Keratinocyte (primary cell): ENCODE measurements around the gene TEX101. TPM values are rescaled to one million over a fixed set of nuclear protein-coding genes. Genes with fewer than 3 reads are reported as not detected.

Source experiments
- DNase-seq: peaks from one replicate; pipeline ENCODE4 v3.0.0-alpha.2; 2011; ENCODE audit warnings: low read depth, missing footprints, low spot score
- FAIRE-seq: peaks from 2 replicates; lab custom pipeline; 2011; peaks lifted over from hg19 to GRCh38; lab: Jason Lieb, UNC
- H2AFZ ChIP-seq: 2 replicates; pipeline ENCODE4 v1.6.0; 2012; ENCODE audit warnings: low read length, control low read depth, inconsistent platforms; ENCODE audit not compliant: control insufficient read depth
- H3K27ac ChIP-seq: 2 replicates; pipeline ENCODE4 v1.5.1; 2011; ENCODE audit warnings: low read length; ENCODE audit not compliant: control insufficient read depth, insufficient read depth
- H3K27me3 ChIP-seq: 3 replicates; pipeline ENCODE4 v1.6.0; 2011; ENCODE audit warnings: low read length; ENCODE audit not compliant: control insufficient read depth, insufficient read depth; ENCODE audit errors: extremely low read depth
- H3K36me3 ChIP-seq, 2 experiments: 2 replicates in 1 of 2; 3 replicates in 1 of 2; pipeline ENCODE4 v1.5.1; 2011; ENCODE audit warnings: low read length in 2 of 2, mild to moderate bottlenecking in 1 of 2; ENCODE audit not compliant: control insufficient read depth in 2 of 2, insufficient read depth in 2 of 2; ENCODE audit errors: extremely low read depth in 1 of 2
- H3K4me1 ChIP-seq: 3 replicates; pipeline ENCODE4 v1.5.1; 2011; ENCODE audit warnings: low read length; ENCODE audit not compliant: control insufficient read depth, insufficient read depth; ENCODE audit errors: extremely low read depth
- H3K4me2 ChIP-seq: 3 replicates; pipeline ENCODE4 v1.6.0; 2011; ENCODE audit warnings: low read depth, low read length; ENCODE audit not compliant: control insufficient read depth, insufficient read depth; ENCODE audit errors: extremely low read depth
- H3K4me3 ChIP-seq, 3 experiments: fragments of 200-600 bp in 1 of 3; sonication (generic) in 1 of 3; 2 replicates in 2 of 3; 3 replicates in 1 of 3; pipeline ENCODE4 v1.5.1; 2011 to 2016; ENCODE audit warnings: low read length in 3 of 3, mild to moderate bottlenecking in 3 of 3, control low read depth in 2 of 3, inconsistent platforms in 1 of 3, low read depth in 1 of 3, mixed read lengths in 1 of 3, mixed run types in 1 of 3, moderate library complexity in 1 of 3; ENCODE audit not compliant: control insufficient read depth in 2 of 3, insufficient read depth in 2 of 3; ENCODE audit errors: extremely low read depth in 1 of 3
- H3K79me2 ChIP-seq: 2 replicates; pipeline ENCODE4 v1.6.0; 2012; ENCODE audit warnings: low read length; ENCODE audit not compliant: control insufficient read depth, insufficient read depth
- H3K9ac ChIP-seq: 3 replicates; pipeline ENCODE4 v1.6.0; 2011; ENCODE audit warnings: low read length; ENCODE audit not compliant: control insufficient read depth, insufficient read depth; ENCODE audit errors: extremely low read depth
- H3K9me1 ChIP-seq: 3 replicates; pipeline ENCODE4 v1.6.0; 2011; ENCODE audit warnings: low read length; ENCODE audit not compliant: control insufficient read depth, insufficient read depth; ENCODE audit errors: extremely low read depth
- H3K9me3 ChIP-seq: 2 replicates; pipeline ENCODE4 v1.5.1; 2012; ENCODE audit warnings: low read depth, low read length; ENCODE audit not compliant: control insufficient read depth
- H4K20me1 ChIP-seq: 3 replicates; pipeline ENCODE4 v1.6.0; 2011; ENCODE audit warnings: low read length; ENCODE audit not compliant: control insufficient read depth, insufficient read depth; ENCODE audit errors: extremely low read depth
- CTCF ChIP-seq, 3 experiments: IDR thresholded peaks in 1 of 3; conservative IDR thresholded peaks in 1 of 3; optimal IDR thresholded peaks in 1 of 3; 2 replicates in 2 of 3; 3 replicates in 1 of 3; pipeline versions ENCODE3 to v1.5.1; 2011; ENCODE audit warnings: low read length in 3 of 3, mild to moderate bottlenecking in 3 of 3, moderate library complexity in 2 of 3, control low read depth in 1 of 3, inconsistent platforms in 1 of 3; ENCODE audit not compliant: insufficient read depth in 2 of 3; ENCODE audit errors: extremely low read depth in 1 of 3
- EZH2 ChIP-seq: IDR thresholded peaks from one replicate; pipeline ENCODE4 v1.6.1; 2012; ENCODE audit warnings: inconsistent platforms, mild to moderate bottlenecking, low read length, moderate library complexity
- dilution Hi-C: fragments of 300-500 bp; cut with MboI; formaldehyde crosslinking; loops from one replicate; pipeline ENCODE4 v1.7.0; 2020; ENCODE audit warnings: low sequenced_read_pairs; ENCODE audit not compliant: extremely low pct_ligation_motif_present
- polyA plus RNA-seq, 5 experiments: library from polyadenylated mRNA; depleted of rRNA in 3 of 5; stranded (reverse) in 3 of 5; stranded (forward) in 1 of 5; unstranded in 1 of 5; fragments of >200 nt; gene quantifications; 1 replicate in 1 of 5; 2 replicates in 3 of 5; 3 replicates in 1 of 5; pipeline versions ENCODE4 v1.2.1 to v1.2.3, GENCODE V29; 2011 to 2012; ENCODE audit warnings: missing spikeins in 2 of 5, low read depth in 1 of 5, low replicate concordance in 1 of 5

TEX101 gene
- polyA plus RNA-seq, 1 donor (not counting 4 experiments of a cell fraction or from before 2014, with no cell fraction given), result not detected

GRCh38 chr19:43446746-43447489 lies 32.2 kb downstream of the TEX101 start:
- peak; percentile 86 for FAIRE-seq
- Histone ChIP-seq H3K9ac (no peak overlapping the region), H3K36me3 (no peaks in the 10 kb centered on the region), H3K79me2 (no peaks in the 10 kb centered on the region), H3K27me3 (no peaks in the 10 kb centered on the region), H3K4me3 (no peak overlapping the region), H3K9me3 (no peaks in the 10 kb centered on the region), H4K20me1 (no peaks in the 10 kb centered on the region), H3K27ac (no peak overlapping the region), H3K4me2 (peak overlapping the region; percentile 1), H3K9me1 (no peaks in the 10 kb centered on the region), H3K4me1 (peaks cover 15% of the 10 kb centered on the region), H2AFZ (peak overlapping the region; percentile 12)
- dilution Hi-C loops, result no loop called here
- TF ChIP-seq EZH2 (no peak), CTCF (optimal IDR thresholded peaks at IDR 0.05 in 1 of 3, IDR thresholded peaks at IDR 0.05 in 1 of 3, conservative IDR thresholded peaks at IDR 0.05 in 1 of 3; ENCODE audit: extremely low read depth in 1 of 3, insufficient read depth in 2 of 3, low read length in 3 of 3) (peak; percentile 93 to 97 (median 93))
- DNase-seq, result no peak

GRCh38 chr19:43447655-43448054 lies 33.0 kb downstream of the TEX101 start:
- Histone ChIP-seq H3K4me2 (no peak overlapping the region), H3K36me3 (no peaks in the 10 kb centered on the region), H3K9me3 (peaks cover under 1% of the 10 kb centered on the region), H3K4me1 (peaks cover 21% of the 10 kb centered on the region), H3K4me3 (no peak overlapping the region), H3K9me1 (no peaks in the 10 kb centered on the region), H4K20me1 (no peaks in the 10 kb centered on the region), H3K27ac (no peak overlapping the region), H3K79me2 (no peaks in the 10 kb centered on the region), H2AFZ (no peak overlapping the region), H3K27me3 (no peaks in the 10 kb centered on the region), H3K9ac (no peak overlapping the region)
- dilution Hi-C loops, result no loop called here
- TF ChIP-seq EZH2 (no peak), CTCF (optimal IDR thresholded peaks at IDR 0.05 in 1 of 3, IDR thresholded peaks at IDR 0.05 in 1 of 3, conservative IDR thresholded peaks at IDR 0.05 in 1 of 3; ENCODE audit: extremely low read depth in 1 of 3, insufficient read depth in 2 of 3, low read length in 3 of 3) (no peak)
- DNase-seq (no peak), FAIRE-seq (no peak)
